HUES64 (cell line): Measurements from ENCODE around the gene CCDC27.

Source experiments
- H3K27ac ChIP-seq: 2 replicates; pipeline ENCODE4 v1.7.0; 2013; ENCODE audit warnings: low read depth, low read length, inconsistent platforms
- H3K27me3 ChIP-seq: 2 replicates; pipeline ENCODE4 v1.6.1; 2013; ENCODE audit warnings: mild to moderate bottlenecking, low read length; ENCODE audit not compliant: insufficient read depth
- H3K36me3 ChIP-seq: 2 replicates; pipeline ENCODE4 v1.6.1; 2013; ENCODE audit warnings: mild to moderate bottlenecking, low read length; ENCODE audit not compliant: insufficient read depth
- H3K4me1 ChIP-seq: 2 replicates; pipeline ENCODE4 v1.6.1; 2013; ENCODE audit warnings: mild to moderate bottlenecking, low read length, moderate library complexity; ENCODE audit not compliant: insufficient read depth
- H3K4me3 ChIP-seq: 2 replicates; pipeline ENCODE4 v1.5.1; 2013; ENCODE audit warnings: mild to moderate bottlenecking, low read length, moderate library complexity
- H3K9ac ChIP-seq: 2 replicates; pipeline ENCODE4 v1.6.1; 2013; ENCODE audit warnings: mild to moderate bottlenecking, low read depth, low read length
- H3K9me3 ChIP-seq: 2 replicates; pipeline ENCODE4 v1.6.1; 2013; ENCODE audit warnings: low read depth, low read length; ENCODE audit not compliant: insufficient read depth
- WGBS: fragments of 150-250, 120-280 bp; methylation state at CpG from one replicate; pipeline ENCODE4 v1.1.7; 2013; ENCODE audit warnings: missing lambda C conversion rate; 5-methylcytosine and 5-hydroxymethylcytosine counted together

The CCDC27 gene

GRCh38 chr1:3762873-3763228 is 10.6 kb downstream of the CCDC27 start:
- no peak overlapping the region for H3K4me3 ChIP-seq
- H3K9me3 ChIP-seq, result no peaks in the 10 kb centered on the region
- no peak overlapping the region for H3K9ac ChIP-seq
- H3K27ac ChIP-seq, result no peak overlapping the region
- 92% methylated on average over 12 of the region's 12 CpGs for WGBS
- H3K36me3 ChIP-seq, result no peaks in the 10 kb centered on the region
- H3K27me3 ChIP-seq, result no peaks in the 10 kb centered on the region
- H3K4me1 ChIP-seq, result no peaks in the 10 kb centered on the region

- 92% methylated on average over 31 of the region's 31 CpGs for WGBS
- Histone ChIP-seq H3K36me3 (no peaks in the 10 kb centered on the region), H3K27ac (no peak overlapping the region), H3K4me1 (no peaks in the 10 kb centered on the region), H3K4me3 (no peak overlapping the region), H3K9me3 (no peaks in the 10 kb centered on the region), H3K9ac (no peak overlapping the region), H3K27me3 (no peaks in the 10 kb centered on the region)
Measured at GRCh38 chr1:3763351-3764125, 11.3 kb downstream of the CCDC27 start.

- WGBS, result 86% methylated on average over 17 of the region's 17 CpGs
- Histone ChIP-seq H3K36me3 (no peaks in the 10 kb centered on the region), H3K27ac (no peak overlapping the region), H3K27me3 (peaks cover 8% of the 10 kb centered on the region; the same call in 1 of the 2 replicates), H3K4me1 (no peaks in the 10 kb centered on the region), H3K9ac (no peak overlapping the region), H3K9me3 (no peaks in the 10 kb centered on the region), H3K4me3 (no peak overlapping the region)
Measured at GRCh38 chr1:3767328-3767925, 15.2 kb downstream of the CCDC27 start.

GRCh38 chr1:3768811-3769390 is 16.7 kb downstream of the CCDC27 start:
- Histone ChIP-seq H3K9ac (no peak overlapping the region), H3K27me3 (peaks cover 8% of the 10 kb centered on the region; the same call in 1 of the 2 replicates), H3K9me3 (no peaks in the 10 kb centered on the region), H3K4me3 (no peak overlapping the region), H3K36me3 (no peaks in the 10 kb centered on the region), H3K4me1 (no peaks in the 10 kb centered on the region), H3K27ac (no peak overlapping the region)
- 95% methylated on average over 22 of the region's 22 CpGs for WGBS

GRCh38 chr1:3770047-3770765 is 18.0 kb downstream of the CCDC27 start:
- no peak overlapping the region for H3K9ac ChIP-seq
- H3K4me3 ChIP-seq, result no peak overlapping the region
- no peaks in the 10 kb centered on the region for H3K9me3 ChIP-seq
- H3K27me3 ChIP-seq, result peaks cover 8% of the 10 kb centered on the region; the same call in 1 of the 2 replicates
- H3K27ac ChIP-seq, result no peak overlapping the region
- no peaks in the 10 kb centered on the region for H3K36me3 ChIP-seq
- H3K4me1 ChIP-seq, result no peaks in the 10 kb centered on the region; the same call in 1 of the 2 replicates
- WGBS, result 92% methylated on average over 16 of the region's 16 CpGs

- Histone ChIP-seq H3K4me3 (peak overlapping the region; percentile 73), H3K4me1 (peaks cover 3% of the 10 kb centered on the region), H3K27ac (no peak overlapping the region), H3K36me3 (no peaks in the 10 kb centered on the region), H3K9me3 (no peaks in the 10 kb centered on the region), H3K27me3 (peaks cover 8% of the 10 kb centered on the region; the same call in 1 of the 2 replicates), H3K9ac (peak overlapping the region; percentile 60)
- 60% methylated on average over 31 of the region's 32 CpGs for WGBS
Measured at GRCh38 chr1:3771108-3772026, 19.1 kb downstream of the CCDC27 start.

- no peaks in the 10 kb centered on the region for H3K36me3 ChIP-seq
- H3K4me3 ChIP-seq, result peak overlapping the region; percentile 73
- H3K4me1 ChIP-seq, result peaks cover 3% of the 10 kb centered on the region
- no peaks in the 10 kb centered on the region for H3K9me3 ChIP-seq
- peak overlapping the region; percentile 60 for H3K9ac ChIP-seq
- no peak overlapping the region for H3K27ac ChIP-seq
- WGBS, result 1% methylated on average over 51 of the region's 61 CpGs
- peaks cover 8% of the 10 kb centered on the region; the same call in 1 of the 2 replicates for H3K27me3 ChIP-seq
Measured at GRCh38 chr1:3772027-3772714, 19.9 kb downstream of the CCDC27 start.

- no peak within 1 kb of the TSS for H3K27ac ChIP-seq
- H3K36me3 ChIP-seq, result no peaks in the 10 kb centered on the region
- H3K9me3 ChIP-seq, result no peaks in the 10 kb centered on the region
- peaks cover 3% of the 10 kb centered on the region for H3K4me1 ChIP-seq
- H3K4me3 ChIP-seq, result peak within 1 kb of the TSS; percentile 73
- peaks cover 8% of the 10 kb centered on the region; the same call in 1 of the 2 replicates for H3K27me3 ChIP-seq
- 21% methylated on average over 55 of the region's 55 CpGs for WGBS
- peak within 1 kb of the TSS; percentile 60 for H3K9ac ChIP-seq
Measured at GRCh38 chr1:3772715-3773571, 20.7 kb downstream of the CCDC27 start, which contains the start of gene SMIM1. SMIM1 (plus strand) TSS chr1:3772749; CDS start chr1:3775374, 2,625 bp downstream.

GRCh38 chr1:3773572-3774275 is 21.5 kb downstream of the CCDC27 start:
- H3K4me1 ChIP-seq, result peaks cover 3% of the 10 kb centered on the region
- H3K27ac ChIP-seq, result no peak overlapping the region
- no peaks in the 10 kb centered on the region for H3K9me3 ChIP-seq
- H3K27me3 ChIP-seq, result peaks cover 8% of the 10 kb centered on the region; the same call in 1 of the 2 replicates
- 87% methylated on average over 16 of the region's 16 CpGs for WGBS
- H3K9ac ChIP-seq, result no peak overlapping the region
- H3K4me3 ChIP-seq, result peak overlapping the region; percentile 63; the same call in 1 of the 2 replicates
- no peaks in the 10 kb centered on the region for H3K36me3 ChIP-seq
